Stimulated activated CD4-positive, alpha-beta T cell treated with anti-CD3 and anti-CD28 coated beads, Interleukin-4, amount 100 ng/mL, for 4 hours (primary cell): ENCODE results near the gene CFAP57.
"Not testable (repeated sequence)": the region's sequence is repeated elsewhere in the genome, so short reads cannot be mapped to it uniquely, and the experiment has no call there.

ENCODE experiments used
- DNase-seq, 2 experiments: peaks; one replicate each; pipeline ENCODE4 v3.0.0-alpha.2; 2020

The CFAP57 gene

DNA sequence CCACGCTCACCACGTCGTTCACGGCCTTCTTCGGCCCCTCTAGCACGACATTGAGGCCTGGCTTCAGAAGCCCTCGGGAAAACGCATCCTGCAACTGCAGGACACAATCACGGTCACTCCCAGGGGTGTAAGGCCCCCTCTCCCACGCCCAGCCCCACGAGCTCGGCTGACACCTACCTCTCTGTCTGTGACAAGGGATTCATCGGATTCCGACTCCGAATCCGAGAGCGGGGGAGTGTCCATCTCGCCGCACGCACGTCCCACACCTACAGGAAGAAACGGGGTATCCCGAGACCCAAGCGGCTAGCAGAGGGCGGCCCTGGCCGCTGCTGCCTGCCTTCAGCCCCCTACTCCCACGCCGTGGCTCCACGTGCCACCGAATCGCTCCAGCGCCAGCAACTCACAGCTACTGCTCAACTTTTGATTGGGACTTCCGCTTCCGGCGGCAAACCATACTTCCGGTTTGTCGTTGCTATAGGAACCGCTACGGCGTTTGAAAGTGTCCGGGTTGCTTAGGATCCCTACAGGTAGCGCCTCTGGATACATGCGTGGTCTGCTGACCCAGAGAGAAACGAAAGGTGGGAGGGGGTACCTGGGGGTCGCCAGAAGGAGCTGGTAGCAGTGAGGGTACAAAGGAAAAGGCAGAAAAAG, at the start of gene CFAP57, which contains the start of gene EBNA1BP2:
TSS of gene CFAP57 (plus strand) at position 455 of the 651 bp plus-strand sequence. CDS start 424 bp downstream, outside the sequence.
TSS of gene EBNA1BP2 (minus strand) at position 415 of the 651 bp plus-strand sequence. CDS start at position 243, 172 bp downstream.
- DNase-seq = peak; percentile 81 to 92

DNA sequence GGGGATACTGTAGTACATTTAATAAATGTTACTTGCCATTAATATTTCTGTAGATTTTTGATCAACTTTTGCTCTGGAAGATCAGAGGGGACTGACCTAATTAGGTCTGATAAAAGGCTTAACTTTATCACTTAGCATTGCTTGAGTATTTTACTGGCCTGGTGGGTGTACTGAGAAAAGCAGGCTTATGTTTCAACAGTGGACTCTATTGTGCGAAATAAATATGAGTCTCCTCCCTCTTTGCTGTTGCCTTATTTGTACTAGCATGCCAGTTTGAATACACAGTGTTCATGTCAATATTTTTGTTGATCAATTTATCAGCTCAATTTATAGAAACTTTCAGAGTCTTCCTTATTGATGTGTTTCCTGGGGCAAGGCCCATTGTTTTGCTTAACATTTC, 49.1 kb upstream of the CFAP57 start:
- no peak for DNase-seq

- no peak for DNase-seq
These were observed 43.3 kb upstream of the CFAP57 start for GRCh38 chr1:43128816-43129215.

- no peak for DNase-seq
These were observed 42.7 kb upstream of the CFAP57 start for GRCh38 chr1:43129426-43129825.

DNA sequence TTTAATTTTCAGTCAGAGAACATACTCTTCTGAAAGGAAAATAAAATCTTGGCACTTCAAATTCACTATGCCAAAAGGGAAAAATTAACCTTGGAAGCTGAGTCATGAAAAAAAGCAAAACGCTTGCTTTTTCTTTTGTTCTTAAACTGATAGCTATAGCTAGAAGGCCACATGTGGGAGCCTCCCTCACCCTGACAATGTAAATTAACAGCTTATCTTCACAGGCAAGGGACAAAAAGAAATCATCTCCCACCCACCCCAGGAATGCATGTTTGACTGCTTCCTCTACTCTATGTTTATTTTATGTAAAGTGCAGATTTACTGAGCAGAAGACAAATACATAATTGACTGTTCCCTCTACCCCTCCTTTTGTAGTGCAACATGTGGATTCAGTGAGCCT, 38.1 kb upstream of the CFAP57 start:
- no peak for DNase-seq

DNA sequence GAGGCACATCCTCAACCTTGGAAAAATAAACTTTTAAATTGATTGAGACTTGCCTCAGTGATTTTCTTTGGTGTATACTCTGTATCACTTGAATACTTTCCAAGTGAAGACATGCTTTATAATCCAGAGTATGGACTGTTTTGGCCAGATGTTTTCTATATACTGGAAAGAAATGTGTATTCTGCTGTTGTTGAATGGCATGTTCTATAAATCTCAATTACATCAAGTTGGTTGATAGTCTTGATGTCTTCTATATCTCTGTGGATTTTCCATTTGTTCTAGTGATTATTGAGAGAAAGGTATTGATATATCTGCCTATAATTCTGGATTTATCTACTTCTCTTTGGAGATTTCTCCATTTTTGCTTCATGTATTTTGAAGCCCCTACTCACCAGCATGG, 37.5 kb upstream of the CFAP57 start:
- no peak for DNase-seq

DNA sequence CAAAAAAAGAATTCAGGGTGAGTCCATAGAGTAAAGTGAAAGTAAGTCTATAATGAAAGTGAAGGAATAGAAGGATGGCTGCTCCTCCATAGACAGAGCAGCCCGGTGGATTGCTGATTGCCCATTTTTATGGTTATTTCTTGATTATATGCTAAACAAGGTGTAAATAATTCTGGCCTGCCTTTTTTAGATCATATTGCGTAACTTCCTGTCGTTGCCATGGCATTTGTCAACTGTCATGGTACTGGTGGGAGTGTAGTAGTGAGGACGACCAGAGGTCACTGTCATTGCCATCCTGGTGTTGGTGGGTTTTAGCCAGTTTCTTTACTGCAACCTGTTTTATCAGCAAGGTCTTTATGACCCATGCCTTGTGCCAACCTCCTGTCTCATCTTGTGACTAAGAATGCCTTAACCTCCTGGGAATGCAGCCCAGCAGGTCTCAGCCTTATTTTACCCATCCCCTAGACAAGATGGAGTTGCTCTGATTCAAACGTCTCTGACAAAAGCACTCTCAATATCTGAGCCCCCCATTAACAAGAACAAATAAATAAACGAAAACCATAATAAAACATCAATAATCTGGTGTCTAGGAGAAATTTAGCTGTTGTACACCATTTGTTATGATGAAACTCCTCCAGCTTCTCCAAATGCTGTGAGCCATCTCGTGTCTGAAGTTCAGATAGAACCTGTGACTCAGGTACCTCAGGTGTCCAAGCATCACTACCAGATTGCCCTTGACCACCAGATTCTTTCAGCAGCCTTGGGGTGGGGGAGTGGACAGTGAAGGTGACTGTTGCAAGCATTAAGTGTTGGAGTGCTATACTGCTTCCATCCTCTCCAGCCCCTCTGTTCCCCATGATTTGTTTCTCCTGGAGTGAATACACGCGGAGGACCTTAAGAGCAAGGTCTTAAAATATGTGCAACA, 36.0 kb upstream of the CFAP57 start:
- no peak for DNase-seq

DNA sequence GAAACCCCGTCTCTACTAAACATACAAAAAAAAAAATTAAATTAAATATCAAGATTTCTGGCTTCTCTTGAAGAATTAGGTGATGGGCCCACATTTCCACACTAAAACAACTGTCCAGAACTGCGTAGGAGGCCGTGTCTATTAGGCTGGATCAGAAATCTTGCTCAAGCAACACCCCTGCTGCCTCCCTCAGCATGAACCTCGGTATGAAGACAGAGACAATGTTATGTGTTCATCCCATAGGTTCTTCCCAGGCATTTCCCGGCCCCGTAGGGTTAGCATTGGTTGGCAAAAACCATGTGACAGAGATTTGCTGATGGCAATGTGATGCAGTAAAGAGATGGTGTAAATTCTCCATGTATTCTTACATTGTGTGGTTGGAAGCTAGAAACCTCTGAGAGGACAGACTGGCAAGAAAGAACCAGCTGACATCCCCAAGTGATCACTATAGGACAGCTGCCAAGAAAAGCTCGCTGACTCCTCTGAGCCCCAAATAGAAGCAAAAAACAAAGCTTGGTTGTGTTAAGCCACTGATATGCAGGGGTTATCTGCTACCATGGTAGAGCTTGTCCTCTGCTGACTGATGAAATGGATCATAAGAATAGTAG, 34.6 kb upstream of the CFAP57 start:
- no peak for DNase-seq

DNA sequence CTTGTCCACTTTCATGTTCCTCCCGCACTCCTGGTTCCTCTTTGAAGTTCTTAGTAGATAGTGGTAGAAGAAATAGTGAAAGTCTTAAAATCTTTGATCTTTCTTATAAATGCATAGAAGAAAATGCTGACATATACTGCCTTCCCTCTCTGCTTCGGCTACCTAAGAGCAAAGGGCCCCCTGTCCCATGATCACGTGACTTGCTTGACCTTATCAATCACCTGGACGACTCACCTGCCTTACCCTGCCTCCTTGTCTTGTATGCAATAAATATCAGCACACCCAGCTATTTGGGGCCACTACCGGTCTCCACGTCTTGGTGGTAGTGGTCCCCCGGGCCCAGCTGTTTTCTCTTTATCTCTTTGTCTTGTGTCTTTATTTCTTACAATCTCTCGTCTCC, 32.8 kb upstream of the CFAP57 start:
- DNase-seq = not testable (repeated sequence)

GRCh38 chr1:43140010-43140409, 32.1 kb upstream of the CFAP57 start:
- DNase-seq = no peak

- no peak for DNase-seq
These were observed 31.5 kb upstream of the CFAP57 start for GRCh38 chr1:43140583-43140982.

DNA sequence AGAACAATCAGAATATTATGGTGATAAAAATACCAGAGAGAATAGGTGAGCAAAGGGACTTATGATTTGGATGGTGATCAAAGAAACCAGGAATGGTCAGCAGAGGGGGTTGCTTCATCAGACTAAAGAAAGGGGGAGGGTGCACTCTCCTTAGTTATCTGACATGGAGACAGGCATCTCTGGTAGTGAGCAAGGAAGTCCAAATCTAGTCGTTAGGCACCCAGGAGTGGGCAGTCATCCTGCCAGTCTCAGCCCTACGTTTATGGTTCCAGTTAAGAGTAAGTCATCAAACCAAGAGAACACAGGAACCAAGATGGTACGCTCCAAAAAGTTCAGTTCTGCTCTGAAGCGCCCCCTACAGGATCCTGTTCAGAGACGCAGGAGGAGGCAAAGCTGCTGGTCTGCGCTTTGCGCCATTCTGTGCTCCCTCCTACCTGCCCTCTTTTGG, 28.7 kb upstream of the CFAP57 start:
- no peak for DNase-seq

GRCh38 chr1:43144237-43144636, 27.9 kb upstream of the CFAP57 start:
- no peak for DNase-seq

DNA sequence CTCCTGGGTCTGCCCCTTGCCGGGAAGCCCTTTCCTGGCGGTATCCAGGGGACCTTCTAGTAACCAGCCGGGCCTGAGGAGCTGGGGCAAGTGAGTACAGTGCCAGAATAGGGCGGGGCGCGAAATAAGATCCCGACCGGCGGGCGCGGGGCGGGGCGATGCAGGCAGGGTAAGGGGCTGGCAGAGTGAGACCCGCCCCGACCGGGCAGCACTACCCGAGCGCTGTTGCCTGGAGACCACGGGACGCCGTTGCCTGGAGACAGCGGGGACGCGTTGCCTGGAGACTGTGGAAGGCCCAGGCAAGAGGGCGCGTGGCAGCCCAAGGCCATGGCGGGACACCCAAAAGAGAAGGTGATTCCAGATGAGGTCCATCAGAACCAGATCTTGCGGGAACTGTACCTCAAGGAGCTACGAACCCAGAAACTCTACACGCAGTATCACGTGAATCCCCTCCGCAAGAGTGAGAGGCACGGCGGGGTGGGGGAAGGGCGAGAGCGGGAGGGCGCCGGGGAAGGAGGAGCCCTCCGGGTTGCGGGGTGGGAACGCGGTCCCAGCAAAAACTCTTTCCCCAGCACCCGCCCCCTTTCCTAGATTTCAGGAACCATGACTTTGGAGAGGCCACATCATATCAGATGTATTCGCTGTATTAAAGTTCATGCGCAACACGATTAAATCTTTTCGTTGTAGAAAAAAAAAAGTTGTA, 24.4 kb upstream of the CFAP57 start:
- peak; percentile 19 to 25 for DNase-seq

DNA sequence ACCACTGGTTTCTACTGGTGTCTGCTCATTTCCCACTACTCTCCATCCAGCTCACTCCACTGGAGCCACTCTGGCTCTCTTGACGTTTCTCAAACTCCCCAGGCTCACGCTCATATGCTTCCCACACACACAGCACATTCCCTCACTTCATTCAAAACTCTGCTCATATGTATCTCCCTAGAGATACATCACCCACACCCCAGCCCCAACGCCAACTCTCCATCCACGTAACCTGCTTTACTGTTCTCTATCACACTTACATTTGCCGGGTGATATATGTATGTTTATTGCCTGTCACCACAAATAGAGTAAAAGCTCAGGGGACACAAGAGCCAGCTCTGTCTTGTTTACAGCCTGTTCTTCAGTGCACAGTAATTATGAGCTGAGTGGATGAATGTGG, 22.2 kb upstream of the CFAP57 start:
- no peak for DNase-seq

GRCh38 chr1:43152866-43153265, 19.3 kb upstream of the CFAP57 start:
- DNase-seq = no peak

DNA sequence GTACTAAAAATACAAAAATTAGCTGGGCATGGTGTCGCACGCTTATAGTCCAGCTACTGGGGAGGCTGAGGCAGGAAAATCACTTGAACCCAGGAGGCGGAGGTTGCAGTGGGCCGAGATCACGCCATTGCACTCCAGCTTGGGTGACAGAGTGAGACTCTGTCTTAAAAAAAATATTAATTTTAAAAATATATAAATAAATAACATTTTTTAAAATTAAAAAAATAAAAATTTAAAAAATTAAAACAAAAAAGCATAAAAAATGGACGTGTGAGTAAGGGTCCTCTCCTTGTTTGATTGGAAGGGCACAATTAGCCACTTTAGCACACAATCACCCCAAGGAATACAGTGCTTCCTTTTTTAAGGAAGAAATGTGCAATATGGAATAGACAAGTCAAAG, 18.7 kb upstream of the CFAP57 start:
- DNase-seq = no peak

- DNase-seq = no peak
These were observed 16.1 kb upstream of the CFAP57 start for GRCh38 chr1:43156026-43156425.

GRCh38 chr1:43165162-43165561, 7.0 kb upstream of the CFAP57 start:
- DNase-seq = no peak

GRCh38 chr1:43165765-43166164, 6.4 kb upstream of the CFAP57 start:
- DNase-seq = no peak

GRCh38 chr1:43171312-43171875, 736 bp upstream of the CFAP57 start:
- no peak for DNase-seq

DNA sequence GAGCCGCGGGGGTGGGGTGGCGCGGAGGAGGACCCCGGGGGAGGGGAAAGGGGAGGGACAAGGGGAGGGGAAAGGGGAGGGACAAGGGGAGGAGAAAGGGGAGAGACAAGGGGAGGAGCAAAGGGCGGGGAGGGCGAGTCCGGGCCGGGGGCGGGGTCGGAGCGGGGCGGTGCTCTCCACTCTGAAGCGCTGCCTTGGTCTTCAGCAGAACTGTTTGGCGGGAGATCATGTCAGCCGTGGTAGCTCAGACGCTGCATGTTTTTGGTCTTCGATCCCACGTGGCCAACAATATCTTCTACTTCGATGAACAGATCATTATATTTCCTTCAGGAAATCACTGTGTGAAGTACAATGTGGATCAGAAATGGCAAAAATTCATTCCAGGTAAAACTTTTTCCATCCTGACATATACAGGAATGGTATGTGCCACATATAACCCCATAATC, 420 bp downstream of the CFAP57 start:
- peak; percentile 83 to 86 for DNase-seq
